Esophagus muscularis mucosa (tissue), 3 donors: ENCODE results near the gene SHMT2.

ENCODE experiments used
- CTCF ChIP-seq, 3 experiments: fragments of 200-600 bp in 2 of 3; fragments of 450-650 bp in 1 of 3; sonication (generic) in 2 of 3; IDR thresholded peaks; one replicate each; pipeline ENCODE4 v1.5.1; 2017 to 2019; ENCODE audit warnings: antibody characterized with exemption in 3 of 3, mild to moderate bottlenecking in 2 of 3, moderate library complexity in 1 of 3
- POLR2A ChIP-seq: fragments of 450-650 bp; IDR thresholded peaks from one replicate; pipeline ENCODE4 v1.6.1; 2017; ENCODE audit warnings: antibody characterized with exemption, moderate library complexity, mild to moderate bottlenecking, low read depth
- POLR2AphosphoS5 ChIP-seq, 2 donors: sonication (generic); formaldehyde crosslinking; IDR thresholded peaks; one replicate each; pipeline ENCODE4 v1.6.1; 2017; ENCODE audit warnings: antibody characterized with exemption in 2 of 2

GRCh38 chr12:57225680-57226210, 3.8 kb upstream of the SHMT2 start:
- TF ChIP-seq CTCF (IDR thresholded peaks at IDR 0.05), result no peak
- TF ChIP-seq POLR2A, result no peak
- TF ChIP-seq POLR2AphosphoS5 (IDR thresholded peaks at IDR 0.05), result no peak
